ENCODE results near the gene SH3GLB2.
"Not testable (repeated sequence)": the region's sequence is repeated elsewhere in the genome, so short reads cannot be mapped to it uniquely, and the experiment has no call there.

The SH3GLB2 gene

GRCh38 chr9:129001504-129002325 lies 26.4 kb downstream of the SH3GLB2 start:
- DNase-seq (ENCODE audit: low read depth in 2 of 2), result no peak

DNA sequence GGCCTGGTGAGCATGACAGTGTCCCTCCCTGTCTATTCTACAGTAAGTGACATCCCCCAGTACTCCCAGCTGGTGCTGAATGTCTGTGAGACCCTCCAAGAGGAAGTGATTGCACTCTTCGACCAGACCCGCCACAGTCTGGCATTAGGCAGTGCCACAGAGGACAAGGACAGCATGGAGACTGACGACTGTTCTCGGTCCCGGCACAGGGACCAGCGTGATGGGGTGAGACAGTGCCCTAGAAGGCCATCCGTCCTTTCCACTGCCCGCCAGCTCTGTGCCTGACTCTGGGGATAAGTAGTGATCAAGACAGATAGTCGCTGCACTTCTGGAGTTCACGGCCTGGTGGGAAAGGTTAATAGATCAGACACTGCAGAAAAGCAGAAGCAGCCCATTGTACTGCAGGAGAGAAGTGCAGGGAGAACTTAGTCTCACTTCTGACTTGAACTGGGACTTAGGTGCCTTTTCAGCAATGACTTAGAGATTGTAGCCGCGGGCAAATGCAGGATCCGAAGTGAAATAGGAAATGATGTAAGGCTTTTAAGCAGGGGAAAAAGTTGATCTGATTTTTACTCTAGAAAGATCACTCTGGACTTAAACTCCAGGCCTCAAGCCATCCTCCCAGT lies 28.4 kb downstream of the SH3GLB2 start:
- DNase-seq (ENCODE audit: low read depth in 2 of 2), result no peak

- DNase-seq (ENCODE audit: low read depth in 2 of 2), result no peak
These were observed 29.7 kb downstream of the SH3GLB2 start for GRCh38 chr9:128998462-128998861.

GRCh38 chr9:128995791-128996190 lies 32.3 kb downstream of the SH3GLB2 start:
- no peak for DNase-seq (ENCODE audit: low read depth in 2 of 2)

DNA sequence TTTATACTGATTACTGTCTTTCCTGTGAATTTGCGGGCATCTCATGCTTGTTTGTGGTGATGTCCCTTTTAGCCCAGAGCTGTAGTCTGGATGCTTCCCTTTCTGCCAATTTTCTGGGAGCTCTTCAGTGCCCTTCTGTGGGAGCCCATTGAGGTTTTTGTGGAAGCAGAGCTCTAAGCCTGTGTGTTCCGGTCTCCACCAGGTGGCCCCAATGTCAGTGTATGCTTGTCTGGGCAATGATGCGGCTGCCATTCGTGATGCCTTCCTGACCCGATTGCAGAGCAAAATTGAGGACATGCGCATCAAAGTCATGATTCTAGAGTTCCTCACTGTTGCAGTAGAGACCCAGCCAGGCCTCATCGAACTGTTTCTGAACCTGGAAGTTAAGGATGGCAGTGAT lies 35.1 kb downstream of the SH3GLB2 start:
- DNase-seq (ENCODE audit: low read depth in 2 of 2), result no peak

DNA sequence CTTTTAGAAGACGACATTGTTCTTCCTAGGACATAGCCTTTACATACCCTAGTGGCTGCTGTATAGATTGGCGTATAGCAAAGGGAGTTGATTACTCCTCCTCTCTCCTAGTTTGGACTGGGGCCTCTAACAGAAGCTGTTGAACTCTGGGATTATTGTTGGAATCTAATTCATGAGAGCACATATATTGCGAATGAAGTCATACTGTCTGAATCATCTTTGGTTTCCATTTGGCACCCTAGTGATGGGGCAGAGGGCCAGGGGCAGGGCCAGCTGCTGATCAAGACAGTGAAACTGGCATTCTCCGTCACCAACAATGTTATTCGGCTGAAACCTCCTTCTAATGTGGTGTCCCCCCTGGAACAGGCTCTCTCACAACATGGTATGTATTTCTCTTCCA lies 40.3 kb downstream of the SH3GLB2 start:
- no peak for DNase-seq (ENCODE audit: low read depth in 2 of 2)

GRCh38 chr9:128986671-128987070 lies 41.5 kb downstream of the SH3GLB2 start:
- no peak for DNase-seq (ENCODE audit: low read depth in 2 of 2)

- no peak for DNase-seq (ENCODE audit: low read depth in 2 of 2)
These were observed 44.6 kb downstream of the SH3GLB2 start for GRCh38 chr9:128983536-128983935.

DNA sequence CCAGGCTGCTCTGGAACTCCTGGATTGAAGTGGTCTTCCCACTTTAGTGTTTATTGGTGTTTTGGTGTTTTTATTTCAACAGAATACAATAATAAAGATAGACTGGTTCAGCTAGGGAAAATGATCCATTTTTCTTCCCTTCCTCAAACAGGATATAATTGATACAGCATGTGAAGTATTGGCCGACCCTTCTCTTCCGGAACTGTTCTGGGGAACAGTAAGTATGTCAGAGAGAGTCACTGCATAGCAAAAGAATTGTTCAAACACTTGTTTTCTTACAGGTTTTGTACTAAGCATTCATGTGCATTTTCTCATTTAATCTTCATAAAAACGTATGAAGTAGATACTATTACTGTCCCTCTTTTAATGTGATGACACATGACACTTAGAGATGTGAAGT lies 49.0 kb downstream of the SH3GLB2 start:
- DNase-seq (ENCODE audit: low read depth in 2 of 2), result no peak

DNA sequence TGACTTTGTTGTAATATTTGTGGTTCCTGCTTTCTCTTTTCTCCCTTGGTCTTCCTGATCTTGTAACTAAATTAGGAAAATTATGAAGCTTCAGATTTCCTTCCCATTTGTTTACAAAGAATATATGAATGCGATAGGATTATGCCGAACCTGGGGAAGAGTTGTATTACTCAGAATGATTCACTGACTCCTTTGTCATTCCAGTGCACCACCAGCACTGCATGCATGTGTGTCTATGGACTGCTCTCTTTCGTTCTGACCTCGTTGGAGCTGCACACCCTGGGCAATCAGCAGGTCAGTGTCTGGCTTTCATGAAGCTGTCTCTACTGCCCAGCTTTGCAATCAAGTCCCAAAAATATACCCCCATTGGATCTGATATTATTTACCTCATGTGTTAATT lies 55.2 kb downstream of the SH3GLB2 start:
- no peak for DNase-seq (ENCODE audit: low read depth in 2 of 2)

GRCh38 chr9:128969491-128969890 lies 58.6 kb downstream of the SH3GLB2 start:
- no peak for DNase-seq (ENCODE audit: low read depth in 2 of 2)

DNA sequence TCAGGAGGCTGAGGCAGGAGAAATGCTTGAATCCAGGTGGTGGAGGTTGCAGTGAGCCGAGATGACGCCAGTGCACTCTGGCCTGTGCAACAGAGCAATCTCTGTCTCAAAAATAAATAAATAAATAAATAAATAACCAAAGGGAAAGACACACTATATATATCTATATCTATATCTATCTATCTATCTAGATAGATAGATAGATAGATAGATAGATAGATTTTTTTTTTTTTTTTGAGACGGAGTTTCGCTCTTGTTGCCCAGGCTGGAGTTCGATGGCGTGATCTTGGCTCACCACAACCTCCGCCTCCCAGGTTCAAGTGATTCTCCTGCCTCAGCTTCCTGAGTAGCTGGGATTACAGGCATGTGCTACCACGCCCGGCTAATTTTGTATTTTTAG lies 66.7 kb downstream of the SH3GLB2 start:
- not testable (repeated sequence) for DNase-seq (ENCODE audit: low read depth in 2 of 2)
